Fibroblast of pulmonary artery (primary cell): ENCODE measurements around the gene FAM171A1.
"Not testable (repeated sequence)": the region's sequence is repeated elsewhere in the genome, so short reads cannot be mapped to it uniquely, and the experiment has no call there.

Experiments used
- DNase-seq: peaks from one replicate; pipeline ENCODE4 v3.0.0-alpha.2; 2010; ENCODE audit warnings: low read depth
- H3K4me3 ChIP-seq: replicated peaks from 2 replicates; pipeline ENCODE4 v1.5.1; 2011; ENCODE audit warnings: low read depth, mild to moderate bottlenecking, control low read depth, low read length, moderate library complexity
- CTCF ChIP-seq: IDR thresholded peaks from 2 replicates; pipeline ENCODE4 v1.5.1; 2011; ENCODE audit warnings: mild to moderate bottlenecking, control low read depth, low read length, inconsistent platforms; ENCODE audit errors: missing control alignments

FAM171A1 gene

GRCh38 chr10:15344876-15345285, 26.2 kb downstream of the FAM171A1 start:
- peak; percentile 97 for DNase-seq
- TF ChIP-seq CTCF: no peak
- H3K4me3 ChIP-seq: peak overlapping the region; percentile 7

GRCh38 chr10:15344256-15344875, 26.7 kb downstream of the FAM171A1 start:
- no peak for TF ChIP-seq CTCF
- no peak for DNase-seq
- H3K4me3 ChIP-seq: peak overlapping the region; percentile 7

- no peak for TF ChIP-seq CTCF
- no peak for DNase-seq
- no peak overlapping the region for H3K4me3 ChIP-seq
These were observed 28.1 kb downstream of the FAM171A1 start for GRCh38 chr10:15342970-15343369.

GRCh38 chr10:15341502-15342128, 29.5 kb downstream of the FAM171A1 start:
- no peak overlapping the region for H3K4me3 ChIP-seq
- TF ChIP-seq CTCF: no peak
- DNase-seq: no peak

- no peak for DNase-seq
- TF ChIP-seq CTCF: no peak
These were observed 31.2 kb downstream of the FAM171A1 start for GRCh38 chr10:15339892-15340291.

GRCh38 chr10:15337441-15337923, 33.6 kb downstream of the FAM171A1 start:
- H3K4me3 ChIP-seq: not testable (repeated sequence)

More at GRCh38 chr10:15339892-15340291, 31.2 kb downstream of the FAM171A1 start:
- H3K4me3 ChIP-seq: no peak overlapping the region

GRCh38 chr10:15336211-15336610, 34.9 kb downstream of the FAM171A1 start:
- no peak overlapping the region for H3K4me3 ChIP-seq

More at GRCh38 chr10:15337441-15337923, 33.6 kb downstream of the FAM171A1 start:
- not testable (repeated sequence) for DNase-seq

More at GRCh38 chr10:15336211-15336610, 34.9 kb downstream of the FAM171A1 start:
- peak; percentile 27 for DNase-seq
- no peak for TF ChIP-seq CTCF
